ENCODE results near the gene ST3GAL2. TPM values are rescaled to one million over a fixed set of nuclear protein-coding genes. Genes with fewer than 3 reads are reported as not detected.

Gene ST3GAL2
- total and polyA plus RNA-seq, 2 of the 4 experiments (the other 2 are of a cell fraction): 17.4 to 17.7 TPM

GRCh38 chr16:70448075-70448474 lies 9.2 kb upstream of the ST3GAL2 start:
- no peak overlapping the region for H2BK15ac ChIP-seq (ENCODE audit: low read depth, low read length)
- no peaks in the 10 kb centered on the region for H3K9me1 ChIP-seq (ENCODE audit: insufficient read depth, low read length)
- BruUV-seq (replicated peaks): no TSS peak
- no peaks in the 10 kb centered on the region for H3K36me3 ChIP-seq (ENCODE audit: control insufficient read depth, insufficient read depth, low read length)
- no peak overlapping the region for H3K56ac ChIP-seq (ENCODE audit: extremely low read depth, insufficient read depth, low read length)
- H3K9ac ChIP-seq (ENCODE audit: low read depth, low read length): no peak overlapping the region
- H2AFZ ChIP-seq (replicated peaks; ENCODE audit: low read length, poor library complexity): no peak overlapping the region
- H3K27me3 ChIP-seq (ENCODE audit: control insufficient read depth, insufficient read depth, low read length): no peaks in the 10 kb centered on the region
- intact Hi-C loops (cut with micrococcal nuclease): no loop called here
- no peak overlapping the region for H4K5ac ChIP-seq (ENCODE audit: low read depth, low read length)
- H3K4me3 ChIP-seq (ENCODE audit: insufficient read depth, low read depth, low read length): no peak overlapping the region
- H3K27ac ChIP-seq (ENCODE audit: insufficient read depth, low read length): no peak overlapping the region
- no peak for ATAC-seq (ENCODE audit: low read depth)
- no peaks in the 10 kb centered on the region for H4K20me1 ChIP-seq (ENCODE audit: insufficient read depth, low read length)
- no peaks in the 10 kb centered on the region for H3K79me1 ChIP-seq (ENCODE audit: low read depth in 1 of 2, low read length in 2 of 2)
- WGBS, 2 experiments (ENCODE audit: extremely low coverage in 2 of 2, insufficient read length in 1 of 2): 82% methylated on average over 2 of the region's 6 CpGs; no CpG with 5 or more reads in 1 of the 2 experiments
- no peak overlapping the region for H2BK120ac ChIP-seq (ENCODE audit: low read depth, low read length)
- no peak overlapping the region for H3K4me2 ChIP-seq (ENCODE audit: low read depth, low read length)
- no peak overlapping the region for H2AK9ac ChIP-seq (replicated peaks; ENCODE audit: low read depth, low read length, poor library complexity)
- no peak overlapping the region for H3K23ac ChIP-seq (ENCODE audit: low read depth, low read length)
- CTCF ChIA-PET: no interaction called here
- POLR2A ChIA-PET (ENCODE audit: unreplicated experiment): no interaction called here
- H3K9me3 ChIP-seq (ENCODE audit: control insufficient read depth, insufficient read depth, low read length): no peaks in the 10 kb centered on the region
- no peak overlapping the region for H4K91ac ChIP-seq (ENCODE audit: insufficient read depth, low read depth, low read length)
- H3K14ac ChIP-seq (replicated peaks; ENCODE audit: low read depth, low read length): no peak overlapping the region
- no peaks in the 10 kb centered on the region for H3K4me1 ChIP-seq (ENCODE audit: control insufficient read depth, insufficient read depth, low read length)
- H3K4ac ChIP-seq (ENCODE audit: low read depth, low read length): no peak overlapping the region
- H3K18ac ChIP-seq (ENCODE audit: low read depth, low read length): no peak overlapping the region
- in situ Hi-C loops (cut with MboI; ENCODE audit: low sequenced_read_pairs): no loop called here
- TF ChIP-seq RAD21 (IDR thresholded peaks at IDR 0.05; ENCODE audit: low read length) (no peak), POLR2A (IDR thresholded peaks at IDR 0.05; ENCODE audit: low read depth, low read length) (no peak), CTCF (conservative IDR thresholded peaks at IDR 0.05; ENCODE audit: low read depth, low read length) (no peak), NFE2L2 (IDR thresholded peaks at IDR 0.05; ENCODE audit: low read depth, low read length) (no peak), FOS (IDR thresholded peaks at IDR 0.05; ENCODE audit: low read depth, low read length) (no peak), MAFK (IDR thresholded peaks at IDR 0.05; ENCODE audit: low read depth, low read length) (no peak), RCOR1 (IDR thresholded peaks at IDR 0.05; ENCODE audit: insufficient replicate concordance, low read length) (no peak)
- no peak overlapping the region for H2AK5ac ChIP-seq (ENCODE audit: low read depth, low read length)
- dilution Hi-C loops (cut with HindIII; ENCODE audit: low sequenced_read_pairs, unreplicated experiment): no loop called here
- no peak overlapping the region for H2BK20ac ChIP-seq (ENCODE audit: low read depth, low read length)
- H4K8ac ChIP-seq (ENCODE audit: low read depth in 2 of 2, low read length in 2 of 2): no peak overlapping the region
- H2BK5ac ChIP-seq (ENCODE audit: low read depth, low read length, poor library complexity, severe bottlenecking): no peak overlapping the region
- DNase-seq: no peak

Data from IMR-90 (cell line).